GM10847 (cell line): ENCODE results near the gene FERMT3.

Experiments used
- POLR2A ChIP-seq: IDR thresholded peaks from 2 replicates; pipeline ENCODE4 v1.6.1; 2011; ENCODE audit not compliant: insufficient read length; ENCODE audit errors: extremely low read depth

The FERMT3 gene

GRCh38 chr11:64206457-64207255 lies at the start of gene FERMT3:
FERMT3 (plus strand) TSS chr11:64206721; CDS start chr11:64207365, 644 bp downstream.
- TF ChIP-seq POLR2A = peak; percentile 42

- TF ChIP-seq POLR2A = no peak
These were observed 48.7 kb upstream of the FERMT3 start for GRCh38 chr11:64157631-64158394.

GRCh38 chr11:64161037-64161436 lies 45.5 kb upstream of the FERMT3 start:
- no peak for TF ChIP-seq POLR2A

GRCh38 chr11:64163951-64164350 lies 42.6 kb upstream of the FERMT3 start:
- TF ChIP-seq POLR2A = no peak

GRCh38 chr11:64164392-64165312 lies 41.9 kb upstream of the FERMT3 start:
- TF ChIP-seq POLR2A = no peak

- TF ChIP-seq POLR2A = no peak
These were observed 41.1 kb upstream of the FERMT3 start for GRCh38 chr11:64165481-64165841.

GRCh38 chr11:64165842-64166635 lies 40.5 kb upstream of the FERMT3 start, which contains the start of gene MACROD1:
MACROD1 (minus strand) TSS chr11:64166113; CDS start chr11:64165994, 119 bp downstream.
- peak; percentile 15 for TF ChIP-seq POLR2A

GRCh38 chr11:64170419-64170818 lies 36.1 kb upstream of the FERMT3 start:
- TF ChIP-seq POLR2A = no peak

- TF ChIP-seq POLR2A = no peak
These were observed 32.7 kb upstream of the FERMT3 start for GRCh38 chr11:64173616-64174355.

GRCh38 chr11:64176751-64177150 lies 29.8 kb upstream of the FERMT3 start:
- no peak for TF ChIP-seq POLR2A

GRCh38 chr11:64178203-64178602 lies 28.3 kb upstream of the FERMT3 start:
- no peak for TF ChIP-seq POLR2A

GRCh38 chr11:64178951-64179639 lies 27.4 kb upstream of the FERMT3 start:
- TF ChIP-seq POLR2A = no peak

- no peak for TF ChIP-seq POLR2A
These were observed 25.6 kb upstream of the FERMT3 start for GRCh38 chr11:64180891-64181290.
